Ovary (tissue), 3 donors: ENCODE data around the gene S100B.

Experiments
- CTCF ChIP-seq, 3 donors: fragments of 450-650 bp in 2 of 3; fragments of 200-600 bp in 1 of 3; IDR thresholded peaks; one replicate each; pipeline versions ENCODE4 v1.5.1 to v1.8.0; 2016 to 2022; ENCODE audit warnings: antibody characterized with exemption in 3 of 3, mild to moderate bottlenecking in 1 of 3
- EP300 ChIP-seq: sonication (generic); formaldehyde crosslinking; IDR thresholded peaks from one replicate; pipeline ENCODE4 v1.6.1; 2017; ENCODE audit warnings: antibody characterized with exemption
- POLR2A ChIP-seq: fragments of 450-650 bp; IDR thresholded peaks from one replicate; pipeline ENCODE4 v1.6.1; 2017; ENCODE audit warnings: antibody characterized with exemption, mild to moderate bottlenecking, moderate library complexity
- donor health status: DM: no; HTN: no; CAD: no.

- no peak for TF ChIP-seq POLR2A
- no peak for TF ChIP-seq CTCF (IDR thresholded peaks at IDR 0.05)
- no peak for TF ChIP-seq EP300
These were observed 41.0 kb upstream of the S100B start for GRCh38 chr21:46645840-46646239.
